GOT3 (cell line): ENCODE data around the gene CGB8.

Experiments
- DNase-seq: peaks from one replicate; lab custom pipeline; 2025; ENCODE audit warnings: mixed read lengths; lab: John Stamatoyannopoulos, UW

CGB8 gene

GRCh38 chr19:49006905-49007304 is 42.0 kb downstream of the CGB8 start:
- DNase-seq: no peak

GRCh38 chr19:49004964-49005614 is 43.8 kb downstream of the CGB8 start:
- no peak for DNase-seq

DNA sequence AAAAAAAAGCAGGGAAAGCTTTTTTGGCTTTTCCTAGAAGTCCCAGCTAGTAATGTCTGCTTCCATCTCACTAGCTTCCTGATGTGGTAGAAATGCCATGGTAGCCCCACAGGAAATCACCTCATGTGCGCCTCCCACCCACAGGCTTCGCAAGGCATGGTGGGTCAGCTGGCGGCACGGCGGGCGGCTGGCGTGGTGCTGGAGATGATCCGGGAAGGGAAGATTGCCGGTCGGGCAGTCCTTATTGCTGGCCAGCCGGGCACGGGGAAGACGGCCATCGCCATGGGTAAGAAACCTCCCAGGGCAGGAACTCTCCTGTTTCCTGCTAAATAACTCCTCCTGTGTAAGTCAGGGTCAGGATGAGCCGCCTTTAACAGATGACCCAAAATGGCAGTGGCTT is 44.8 kb downstream of the CGB8 start:
- DNase-seq: no peak

DNA sequence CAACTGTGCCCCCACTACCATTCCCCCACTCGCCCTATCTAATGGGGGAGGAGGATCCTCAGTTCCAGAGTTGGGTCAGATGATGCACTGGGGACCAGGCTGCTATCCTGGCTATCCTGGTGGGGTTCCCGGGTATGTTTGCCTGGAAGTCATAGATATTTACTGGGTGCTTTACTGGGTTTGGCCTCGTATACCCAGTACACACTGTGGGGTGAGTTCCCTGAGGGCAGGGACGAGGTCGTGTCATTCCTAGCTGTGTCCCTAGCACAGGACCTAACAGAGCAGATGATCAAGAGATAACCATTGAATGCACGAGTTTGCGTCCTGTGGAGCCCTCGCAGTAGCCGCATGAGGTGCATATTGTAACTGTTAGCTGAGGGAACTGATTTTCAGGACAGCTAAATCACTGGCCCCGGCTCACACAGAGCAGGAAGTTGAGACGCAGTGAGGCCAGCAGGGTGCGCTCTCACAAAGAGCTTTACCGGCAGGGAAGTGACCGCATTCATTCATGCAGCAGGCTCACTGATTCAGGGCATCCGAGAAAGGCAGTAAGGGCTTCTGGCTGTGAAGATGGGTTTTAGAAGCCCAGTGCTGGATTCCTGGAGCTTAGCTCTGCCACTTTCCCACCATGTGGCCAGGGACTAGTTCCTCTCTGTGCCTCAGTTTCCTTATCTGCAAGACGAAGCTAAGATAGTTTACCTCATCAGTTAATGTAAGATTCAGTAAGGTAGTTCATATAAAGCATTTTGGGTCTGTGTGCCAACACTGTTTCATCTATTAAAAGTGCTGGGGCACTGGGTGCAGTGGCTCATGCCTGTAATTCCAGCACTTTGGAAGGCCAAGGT is 49.2 kb downstream of the CGB8 start:
- no peak for DNase-seq

DNA sequence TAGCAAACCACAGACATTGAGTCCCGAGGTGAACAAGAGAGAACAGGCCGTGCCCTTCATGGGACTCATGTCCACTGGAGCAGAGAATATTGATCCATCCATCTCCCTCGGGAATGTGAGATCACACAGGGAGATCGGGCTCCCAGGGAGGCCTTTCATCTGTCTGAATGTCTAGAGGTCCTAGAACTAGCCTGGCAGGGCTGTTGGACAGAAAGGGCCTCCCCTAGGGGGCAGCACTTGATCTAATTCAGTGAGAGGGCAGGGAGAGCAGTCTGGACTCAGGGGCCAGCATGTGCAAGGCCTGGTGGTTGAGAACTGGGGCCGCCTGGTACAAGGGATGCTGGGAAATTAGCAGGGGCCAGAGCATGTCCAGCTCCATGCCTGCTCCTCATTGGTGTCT is 50.9 kb downstream of the CGB8 start:
- no peak for DNase-seq
